GM12892 (cell line): ENCODE measurements around the gene HSBP1.

ENCODE experiments used
- POLR2A ChIP-seq: IDR thresholded peaks from 2 replicates; pipeline ENCODE4 v1.6.1; 2011; ENCODE audit warnings: low read depth, low read length, control low read depth
- POLR2AphosphoS5 ChIP-seq: IDR thresholded peaks from 2 replicates; pipeline ENCODE4 v1.6.1; 2011; ENCODE audit warnings: low read depth, low read length, control low read depth
- TAF1 ChIP-seq: IDR thresholded peaks from 2 replicates; pipeline ENCODE4 v1.6.1; 2011; ENCODE audit warnings: low read depth, mild to moderate bottlenecking, control low read depth, low read length, borderline replicate concordance

DNA sequence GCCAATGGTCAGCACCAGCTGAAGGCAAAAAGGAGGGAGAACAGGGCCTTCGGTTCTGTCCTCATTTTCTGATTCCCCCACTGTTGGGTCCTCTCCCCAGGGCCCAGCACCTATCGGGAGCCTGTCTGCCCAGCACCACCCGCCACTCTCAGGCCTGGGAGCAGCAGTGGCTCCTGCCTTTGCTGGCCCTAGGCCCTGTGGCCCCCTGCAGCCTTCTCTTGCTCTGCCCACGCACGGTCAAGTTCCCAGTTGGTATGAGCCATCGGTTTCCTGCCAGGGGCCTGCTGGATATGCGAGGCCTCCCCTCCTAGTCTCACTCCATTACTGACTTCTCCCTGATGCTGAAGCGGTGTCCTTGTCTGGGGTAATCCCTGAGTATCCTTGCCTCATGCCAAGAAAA is 37.5 kb downstream of the HSBP1 start:
- TF ChIP-seq POLR2AphosphoS5 (no peak), POLR2A (no peak), TAF1 (no peak)
